Measurements from ENCODE around the gene HSD17B3.
"Not testable (repeated sequence)": the region's sequence is repeated elsewhere in the genome, so short reads cannot be mapped to it uniquely, and the experiment has no call there.

HSD17B3 gene

GRCh38 chr9:96306958-96307357, 5.0 kb upstream of the HSD17B3 start:
- not testable (repeated sequence) for DNase-seq (ENCODE audit: low read depth, low spot score)

- no peak for DNase-seq (ENCODE audit: low read depth, low spot score)
These were observed 3.2 kb upstream of the HSD17B3 start for GRCh38 chr9:96305171-96305570.

DNA sequence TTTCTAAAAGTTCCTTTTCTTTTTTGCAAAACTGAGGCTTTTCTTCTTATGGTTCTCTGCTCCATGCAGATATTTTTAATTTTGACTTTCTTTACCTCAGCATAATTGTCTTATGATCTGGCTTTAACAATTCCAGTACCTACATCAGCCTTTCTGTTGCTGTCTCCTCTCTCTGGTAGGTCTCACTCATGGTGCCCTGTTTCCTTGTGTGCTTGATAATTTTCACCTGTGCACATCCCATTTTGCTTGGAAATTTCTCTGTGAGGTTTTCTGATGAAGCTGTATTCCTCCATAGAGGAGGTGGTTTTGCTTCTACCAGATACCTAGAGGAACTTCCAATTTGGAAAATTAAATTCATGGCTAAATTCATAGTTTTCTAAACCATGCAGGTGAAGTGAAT, 2.3 kb upstream of the HSD17B3 start:
- no peak for DNase-seq (ENCODE audit: low read depth, low spot score)

- DNase-seq (ENCODE audit: low read depth, low spot score), result no peak
These were observed 2.2 kb downstream of the HSD17B3 start for GRCh38 chr9:96299823-96300222.

- DNase-seq (ENCODE audit: low read depth, low spot score), result no peak
These were observed 7.8 kb downstream of the HSD17B3 start for GRCh38 chr9:96294159-96294545.

DNA sequence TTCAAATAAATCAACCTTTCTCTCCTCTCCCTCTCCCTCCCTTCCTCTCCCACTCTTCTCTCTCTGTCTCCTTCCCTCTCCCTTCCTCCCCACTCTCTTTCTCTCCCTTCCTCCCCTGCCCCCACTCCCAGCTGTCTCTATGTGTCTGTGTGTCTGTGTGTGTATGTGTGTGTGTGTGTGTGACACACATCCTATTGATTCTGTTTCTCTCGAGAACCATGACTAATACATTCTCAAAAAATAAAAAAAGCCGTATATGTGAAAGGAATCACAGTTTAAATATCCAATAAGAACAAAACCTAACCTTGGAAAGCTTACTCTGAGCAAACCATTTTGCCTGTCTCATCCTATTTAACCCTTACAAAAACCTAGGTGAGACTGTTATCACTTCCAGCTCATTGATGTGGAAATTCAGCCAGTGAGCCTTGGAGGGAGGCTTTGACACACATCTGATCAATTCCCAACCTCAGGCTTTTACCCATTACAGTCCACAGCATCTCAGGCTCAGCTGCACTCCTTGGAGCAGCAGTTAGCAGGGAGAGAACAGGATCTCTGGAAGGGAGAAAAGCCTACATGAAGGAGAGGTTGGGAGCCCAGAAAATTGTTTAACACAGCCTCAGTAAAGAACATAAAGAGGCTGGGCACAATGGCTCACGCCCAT, 8.3 kb downstream of the HSD17B3 start:
- DNase-seq (ENCODE audit: low read depth, low spot score), result no peak

GRCh38 chr9:96289392-96289791, 12.6 kb downstream of the HSD17B3 start:
- no peak for DNase-seq (ENCODE audit: low read depth, low spot score)

- no peak for DNase-seq (ENCODE audit: low read depth, low spot score)
These were observed 20.3 kb downstream of the HSD17B3 start for GRCh38 chr9:96281641-96282040.

GRCh38 chr9:96279932-96280331, 22.0 kb downstream of the HSD17B3 start:
- DNase-seq (ENCODE audit: low read depth, low spot score), result no peak

DNA sequence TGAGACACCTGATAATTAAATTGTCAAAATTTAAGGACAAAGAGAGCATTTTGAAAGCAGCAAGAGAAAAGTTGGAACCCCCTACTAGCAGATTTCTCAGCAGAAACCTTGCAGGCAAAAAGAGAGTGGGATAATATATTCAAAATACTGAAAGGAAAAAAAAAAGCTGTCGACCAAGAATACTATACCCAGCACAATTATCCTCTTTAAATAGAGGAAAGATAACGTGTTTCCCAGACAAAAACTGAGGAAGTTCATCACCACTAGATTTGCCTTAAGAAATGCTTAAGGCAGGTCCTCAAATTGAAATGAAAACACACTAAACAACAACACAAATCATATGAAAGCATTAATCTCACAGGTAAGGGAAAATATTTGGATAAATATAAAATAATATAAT, 27.0 kb downstream of the HSD17B3 start:
- no peak for DNase-seq (ENCODE audit: low read depth, low spot score)

DNA sequence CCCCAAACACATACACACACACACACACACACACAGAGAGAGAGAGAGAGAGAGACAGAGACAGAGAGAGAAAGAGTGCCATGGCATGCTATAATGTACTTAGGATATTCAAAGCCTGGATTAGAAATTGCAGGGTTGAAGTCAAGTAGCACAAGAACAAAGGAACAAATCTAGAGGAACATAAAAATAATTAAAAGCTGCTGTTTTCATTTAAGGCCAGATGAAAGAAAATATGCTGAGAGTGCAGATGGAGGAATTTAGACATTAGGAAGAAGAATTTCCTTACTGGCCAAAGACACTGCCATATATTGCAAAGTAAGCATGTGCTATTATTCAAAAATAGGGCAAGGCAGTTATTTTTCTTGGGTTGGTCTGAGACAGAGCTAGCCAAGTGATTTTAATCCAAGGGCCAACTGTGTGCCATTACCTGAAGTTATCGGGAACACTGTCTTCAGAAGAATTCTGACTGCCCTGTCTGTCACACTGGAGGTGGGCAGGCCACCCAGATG, 31.7 kb downstream of the HSD17B3 start:
- no peak for DNase-seq (ENCODE audit: low read depth, low spot score)

GRCh38 chr9:96258967-96259366, 43.0 kb downstream of the HSD17B3 start:
- DNase-seq (ENCODE audit: low read depth, low spot score), result peak; percentile 52

- peak; percentile 85 for DNase-seq (ENCODE audit: low read depth, low spot score)
These were observed 45.2 kb downstream of the HSD17B3 start for GRCh38 chr9:96256800-96257199.

GRCh38 chr9:96255698-96256097, 46.3 kb downstream of the HSD17B3 start:
- DNase-seq (ENCODE audit: low read depth, low spot score), result no peak

DNA sequence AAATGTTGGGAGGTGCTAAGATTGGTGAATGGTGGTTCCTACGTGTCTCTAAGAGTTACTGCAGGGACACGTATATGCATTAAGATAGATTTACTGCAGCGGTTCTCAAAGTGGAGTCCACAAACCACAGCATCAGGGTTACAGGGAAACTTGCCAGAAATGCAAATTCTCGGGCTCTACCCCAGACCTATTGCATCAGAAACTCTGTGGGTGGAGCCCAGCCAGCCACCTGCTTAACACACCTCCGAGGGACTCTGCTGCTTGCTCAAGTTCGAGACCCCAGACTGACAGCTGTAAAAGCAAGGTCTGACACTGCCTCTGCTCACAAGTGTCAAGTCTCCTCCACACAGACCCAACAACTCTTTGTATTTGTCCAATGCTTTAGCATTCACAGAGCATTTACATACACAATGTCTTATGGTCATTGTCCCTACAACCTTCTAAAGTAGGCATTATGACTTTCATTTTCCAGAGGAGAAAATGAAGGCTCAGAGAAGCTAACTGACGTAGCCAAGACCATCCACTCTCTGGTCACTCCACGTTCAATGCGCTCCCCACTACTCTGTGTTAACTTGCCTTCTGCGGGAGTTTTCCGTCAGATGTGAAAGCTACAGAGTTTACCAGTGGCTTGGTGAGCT, 48.8 kb downstream of the HSD17B3 start:
- DNase-seq (ENCODE audit: low read depth, low spot score), result no peak

- DNase-seq (ENCODE audit: low read depth, low spot score), result no peak
These were observed 50.5 kb downstream of the HSD17B3 start for GRCh38 chr9:96251451-96251850.

DNA sequence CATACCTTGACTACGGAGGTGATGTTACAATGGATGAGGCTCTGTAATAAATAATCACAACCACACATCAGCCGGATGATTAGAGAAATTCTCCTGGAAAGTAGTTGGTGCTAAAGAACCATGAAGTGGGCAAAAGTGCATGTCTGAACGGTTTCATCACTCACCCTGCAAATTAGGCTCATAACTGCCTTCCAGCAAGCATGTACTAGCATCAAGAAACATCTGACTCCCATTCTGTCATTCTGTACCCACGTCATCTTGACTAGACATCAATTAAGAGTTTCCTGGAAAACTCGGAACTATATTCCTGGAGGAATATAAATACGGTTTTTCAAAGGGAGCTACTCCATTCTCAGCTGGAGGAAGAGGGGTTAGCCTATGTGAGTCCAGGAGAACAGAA, 52.2 kb downstream of the HSD17B3 start:
- DNase-seq (ENCODE audit: low read depth, low spot score), result no peak

DNA sequence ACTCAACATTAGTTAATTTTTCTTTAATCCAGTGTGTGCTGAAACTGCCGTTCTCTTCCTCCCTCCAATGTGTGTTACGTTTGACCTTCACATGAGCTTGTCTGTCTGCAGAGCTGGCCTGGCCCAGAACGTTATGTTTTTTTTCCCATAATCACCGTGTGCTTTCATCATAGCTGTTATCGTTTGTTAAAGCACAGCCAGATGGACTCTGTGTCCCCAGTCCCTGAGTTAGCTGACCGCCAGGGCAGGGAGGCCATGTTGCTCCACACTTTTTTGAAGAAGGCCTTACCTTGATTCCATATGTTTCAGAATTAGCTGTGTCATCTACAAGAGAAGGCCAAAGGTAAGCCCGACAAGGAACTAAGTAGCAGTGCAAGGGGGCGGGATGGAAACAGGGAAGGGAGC, 55.7 kb downstream of the HSD17B3 start:
- DNase-seq (ENCODE audit: low read depth, low spot score), result no peak

- DNase-seq (ENCODE audit: low read depth, low spot score), result no peak
These were observed 56.6 kb downstream of the HSD17B3 start for GRCh38 chr9:96245399-96245798.

DNA sequence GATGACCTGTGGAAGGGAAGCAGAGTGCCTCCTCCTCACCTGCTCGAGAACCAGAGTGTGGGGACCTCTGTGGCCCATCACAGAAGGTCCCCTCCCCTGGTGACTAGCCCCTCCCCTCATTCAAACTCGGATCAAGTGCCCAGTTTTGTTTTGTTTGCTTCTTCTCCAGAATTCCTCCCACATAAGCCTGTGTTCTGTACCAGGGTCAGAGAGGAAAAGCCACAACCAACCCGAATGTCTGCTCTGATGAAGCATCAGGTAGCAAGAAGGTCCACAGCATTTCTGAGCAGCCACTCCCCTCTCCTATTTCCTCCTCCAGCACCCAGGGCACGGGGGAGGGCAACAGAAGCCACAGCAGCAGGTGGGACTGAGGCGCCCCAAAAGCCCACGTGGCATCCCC, 58.2 kb downstream of the HSD17B3 start:
- no peak for DNase-seq (ENCODE audit: low read depth, low spot score)

GRCh38 chr9:96242811-96243210, 59.2 kb downstream of the HSD17B3 start:
- DNase-seq (ENCODE audit: low read depth, low spot score), result no peak

- no peak for DNase-seq (ENCODE audit: low read depth, low spot score)
These were observed 60.6 kb downstream of the HSD17B3 start for GRCh38 chr9:96241391-96241809.

DNA sequence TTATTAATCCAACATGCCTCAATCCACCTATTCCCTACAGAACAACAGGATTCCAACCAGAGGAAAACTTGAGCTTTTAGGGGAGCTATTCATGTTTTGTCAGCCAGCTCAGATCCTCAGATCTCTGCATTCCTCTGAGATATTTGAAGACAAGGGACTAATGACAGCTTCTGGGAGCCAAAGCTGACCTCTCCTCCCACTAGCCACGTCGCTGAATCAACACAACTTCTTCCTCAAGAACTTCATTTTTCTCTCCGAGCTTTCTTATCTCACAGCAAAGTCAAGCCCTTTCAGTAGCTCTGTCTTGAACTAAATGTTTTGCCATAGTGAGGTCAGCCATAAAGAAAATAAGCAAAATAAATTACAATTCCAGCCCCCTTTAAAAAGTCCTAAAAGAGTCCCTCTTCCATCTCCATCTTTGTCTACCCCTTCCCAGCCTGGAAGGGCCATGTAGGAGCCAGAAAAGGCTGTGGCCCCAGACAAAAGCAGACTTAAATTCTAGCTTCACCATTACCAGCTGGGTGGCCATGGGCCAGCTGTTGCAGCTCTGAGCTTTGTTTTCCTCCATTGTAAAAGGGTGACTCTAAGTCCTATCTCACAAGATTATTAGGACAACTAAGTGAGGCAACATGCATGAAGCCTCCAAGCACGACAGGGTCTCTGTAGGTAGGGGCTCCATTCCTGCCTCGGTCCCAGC, 65.0 kb downstream of the HSD17B3 start:
- no peak for DNase-seq (ENCODE audit: low read depth, low spot score)

Data from iPS DF 19.7 (cell line).